SK-N-SH (cell line): ENCODE measurements around the gene RFX2.

Experiments
- CHD2 ChIP-seq: fragments of 150-350 bp; IDR thresholded peaks from 2 replicates; pipeline ENCODE4 v1.6.1; 2018; ENCODE audit warnings: low read length; ENCODE audit not compliant: partially characterized antibody
- CTCF ChIP-seq: fragments of 200-600 bp; sonication (generic); IDR thresholded peaks from 2 replicates; pipeline ENCODE4 v1.6.1; 2017; ENCODE audit warnings: antibody characterized with exemption, mild to moderate bottlenecking, moderate library complexity
- IRF3 ChIP-seq: fragments of 150-350 bp; IDR thresholded peaks from 2 replicates; pipeline ENCODE4 v1.6.1; 2016; ENCODE audit warnings: mild to moderate bottlenecking, low read depth, low read length
- MXI1 ChIP-seq: IDR thresholded peaks from 2 replicates; pipeline ENCODE4 v1.6.1; 2012; ENCODE audit warnings: mild to moderate bottlenecking, low read depth, low read length, improper control_type of control experiment
- RAD21 ChIP-seq: IDR thresholded peaks from 2 replicates; pipeline ENCODE4 v1.6.1; 2012; ENCODE audit warnings: mild to moderate bottlenecking, low read length

- no peak for TF ChIP-seq CTCF
- TF ChIP-seq RAD21: no peak
- no peak for TF ChIP-seq IRF3
- TF ChIP-seq CHD2: no peak
- no peak for TF ChIP-seq MXI1
Observed at GRCh38 chr19:5951338-5951861, 158.9 kb downstream of the RFX2 start.
